Activated T-cell treated with anti-CD3 and anti-CD28 coated beads for 24 hours (primary cell): Measurements from ENCODE around the gene MOCOS.
"Not testable (repeated sequence)": the region's sequence is repeated elsewhere in the genome, so short reads cannot be mapped to it uniquely, and the experiment has no call there.

ENCODE experiments used
- DNase-seq: peaks from one replicate; pipeline ENCODE4 v3.0.0-alpha.2; 2020; ENCODE audit warnings: low read depth

MOCOS gene

DNA sequence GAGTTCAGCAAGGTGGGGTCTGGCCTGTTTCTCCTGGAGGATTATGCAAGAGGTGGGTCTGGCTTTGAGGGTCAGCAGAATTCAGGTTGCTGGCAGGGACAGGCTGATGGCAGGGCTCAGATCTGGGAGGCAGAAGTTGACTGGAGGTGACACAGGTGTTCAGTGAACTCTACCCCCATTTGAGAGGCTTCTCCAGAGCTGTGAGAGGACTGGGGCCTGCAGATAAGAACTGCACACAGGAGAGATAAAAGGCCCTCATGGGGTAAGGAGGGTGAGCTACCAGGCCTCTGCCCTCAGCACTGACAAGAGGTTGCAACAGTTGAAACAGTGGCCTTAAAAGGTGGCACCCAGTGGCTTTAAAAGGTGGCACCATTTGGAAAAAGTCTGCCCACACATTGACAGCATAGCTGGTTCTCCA, 13.1 kb downstream of the MOCOS start:
- no peak for DNase-seq

DNA sequence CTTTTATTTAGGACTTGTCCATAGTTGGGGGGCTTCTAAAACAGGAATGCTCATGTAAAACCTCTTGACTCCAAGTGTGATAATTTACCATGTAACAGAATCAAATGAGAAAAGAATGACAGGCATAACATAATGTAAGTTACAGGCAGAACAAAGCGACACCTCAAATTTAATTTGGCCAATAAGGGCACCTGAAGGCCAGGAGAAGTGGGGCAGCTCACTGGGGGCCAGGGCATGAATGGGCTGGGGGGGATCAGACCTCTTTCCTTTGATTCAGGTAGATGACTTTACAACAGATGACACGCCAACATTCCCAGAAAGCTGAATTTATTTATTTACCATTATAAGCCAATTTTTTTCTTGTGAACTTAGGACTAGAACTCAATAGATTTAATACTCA, 14.5 kb downstream of the MOCOS start:
- DNase-seq, result no peak

DNA sequence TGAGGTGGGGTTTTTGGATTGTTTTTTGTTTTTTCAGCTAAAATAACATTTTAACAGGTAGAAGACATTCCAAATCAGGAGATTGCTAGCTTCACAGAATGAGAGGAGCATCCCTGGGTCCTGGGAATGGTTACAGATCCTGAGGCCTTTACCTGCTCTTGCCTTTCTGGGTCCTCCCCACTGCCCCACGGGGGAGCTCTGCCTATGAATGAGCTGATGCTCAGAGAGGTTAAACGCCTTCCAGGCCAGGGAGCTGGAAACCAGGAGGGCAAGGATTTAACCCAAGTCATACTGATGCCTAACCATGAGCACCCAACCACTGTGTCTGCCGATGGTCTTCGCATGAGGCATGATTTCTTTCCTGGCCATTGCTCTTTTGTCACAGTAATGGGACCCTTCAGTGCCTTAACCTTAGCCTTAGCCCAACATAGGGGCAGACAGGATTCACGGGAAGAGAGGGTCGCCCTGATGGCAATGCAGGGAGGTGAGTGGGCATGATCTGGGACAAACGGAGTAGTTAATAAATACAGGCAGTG, 16.1 kb downstream of the MOCOS start:
- no peak for DNase-seq

DNA sequence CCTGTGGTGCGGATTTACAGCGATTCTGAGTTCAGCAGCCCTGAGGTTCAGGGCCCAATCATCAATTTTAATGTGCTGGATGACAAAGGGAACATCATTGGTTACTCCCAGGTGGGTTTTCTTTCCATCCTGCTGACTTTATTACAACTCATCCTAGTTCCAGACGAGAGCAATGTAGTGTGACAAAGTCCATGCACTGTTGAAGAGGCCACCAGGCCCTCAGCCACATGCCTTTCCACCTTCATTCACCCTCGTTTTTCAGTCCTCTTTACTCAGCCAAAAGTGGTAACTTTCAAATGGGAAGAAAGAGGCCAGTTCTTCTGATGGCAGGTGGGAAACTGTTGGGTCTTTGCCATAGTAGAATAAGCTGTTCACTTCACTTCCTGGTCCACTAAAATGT, 17.9 kb downstream of the MOCOS start:
- DNase-seq, result no peak

DNA sequence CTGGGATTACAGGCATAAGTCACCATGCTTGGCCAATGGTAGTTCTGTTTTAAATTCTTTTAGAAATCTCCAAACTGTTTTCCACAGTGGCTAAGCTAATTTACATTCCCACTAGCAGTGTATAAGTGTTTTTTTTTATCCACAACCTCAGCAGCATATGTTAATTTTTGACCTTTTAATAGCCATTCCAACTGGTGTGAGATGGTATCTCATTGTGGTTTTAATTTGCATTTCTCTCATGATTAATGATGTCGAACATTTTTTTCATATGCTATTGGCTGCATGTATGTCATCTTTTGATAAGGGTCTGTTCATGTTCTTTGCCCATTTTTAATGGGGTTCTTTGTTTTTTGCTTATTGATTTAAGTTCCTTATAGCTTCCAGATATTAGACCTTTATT, 20.0 kb downstream of the MOCOS start:
- DNase-seq, result no peak

DNA sequence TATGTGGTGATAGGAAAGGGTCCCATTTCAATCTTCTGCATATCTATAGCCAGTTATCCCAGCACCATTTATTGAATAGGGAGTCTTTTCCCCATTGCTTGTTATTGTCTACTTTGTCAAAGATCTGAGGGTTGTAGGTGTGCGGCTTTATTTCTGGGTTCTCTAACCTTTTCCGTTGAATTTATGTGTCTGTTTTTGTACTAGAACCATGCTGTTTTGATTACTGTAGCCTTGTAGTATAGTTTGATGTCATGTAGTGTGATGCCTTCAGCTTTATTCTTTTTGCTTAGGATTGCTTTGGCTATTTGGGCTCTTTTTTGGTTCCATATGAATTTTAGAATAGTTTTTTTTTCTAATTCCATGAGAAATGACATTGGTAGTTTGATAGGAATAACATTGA, 20.7 kb downstream of the MOCOS start:
- not testable (repeated sequence) for DNase-seq

DNA sequence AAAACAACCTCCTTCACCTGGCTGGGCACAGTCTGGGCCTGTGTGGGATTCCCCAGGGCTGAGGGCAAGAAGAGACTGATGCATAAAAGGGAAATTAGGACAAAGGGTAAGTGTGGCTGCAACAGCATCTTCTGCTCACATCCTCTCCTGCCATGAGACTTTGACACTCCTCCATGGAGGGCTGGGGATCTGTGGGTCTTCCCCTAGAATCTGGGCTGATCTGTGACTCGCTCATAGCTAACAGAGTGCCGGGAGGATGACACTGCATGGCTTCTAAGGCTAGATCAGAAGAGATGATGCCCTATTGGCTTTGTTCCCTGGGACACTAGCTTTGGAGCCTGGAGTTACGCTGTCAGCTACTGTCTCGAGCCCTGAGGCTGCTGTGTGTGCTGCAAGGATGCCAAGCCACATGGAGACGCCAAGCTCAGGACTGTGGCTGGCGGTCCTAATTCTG, 24.3 kb downstream of the MOCOS start:
- DNase-seq, result no peak

DNA sequence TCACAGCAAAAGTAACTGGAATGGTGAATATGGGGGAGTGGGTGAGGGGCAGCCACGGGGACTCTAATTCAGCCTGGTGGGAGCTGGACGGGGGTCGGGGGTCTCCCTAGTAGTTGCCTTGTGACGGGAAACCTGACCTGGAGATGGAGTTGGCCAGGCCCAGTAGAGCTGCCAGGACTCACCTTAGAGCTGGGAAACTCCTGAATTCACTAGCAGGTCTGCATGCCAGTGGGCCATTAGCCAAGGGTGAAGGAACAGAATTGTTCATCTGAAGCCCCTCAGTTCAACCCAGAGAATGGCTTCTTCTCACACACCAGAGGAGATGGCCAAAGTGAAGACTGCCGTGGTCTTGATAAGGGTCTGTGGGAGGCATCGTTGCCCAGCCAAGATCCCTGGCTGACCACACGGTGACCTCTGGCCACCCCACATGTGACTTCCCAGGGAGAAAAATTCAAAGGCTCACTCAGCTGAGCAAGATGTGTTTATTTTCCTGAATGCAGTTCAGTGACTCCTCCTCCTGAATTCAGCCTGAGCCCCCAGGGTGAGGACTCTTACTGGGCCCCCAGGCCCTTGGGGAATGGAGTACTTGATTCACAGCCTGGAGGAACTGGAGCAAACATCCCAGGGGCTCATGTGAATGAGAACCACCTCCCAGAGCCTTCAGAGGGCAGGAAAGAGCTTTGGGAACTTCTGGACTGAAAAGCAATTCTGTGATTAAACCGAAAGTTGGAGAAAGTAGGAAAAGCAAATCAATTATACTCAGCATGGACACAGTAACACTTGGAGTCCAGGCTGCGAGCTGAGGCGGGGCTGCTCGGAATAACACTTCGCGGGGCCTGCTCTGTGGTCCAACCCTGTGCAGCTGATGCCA, 25.2 kb downstream of the MOCOS start:
- DNase-seq, result no peak

DNA sequence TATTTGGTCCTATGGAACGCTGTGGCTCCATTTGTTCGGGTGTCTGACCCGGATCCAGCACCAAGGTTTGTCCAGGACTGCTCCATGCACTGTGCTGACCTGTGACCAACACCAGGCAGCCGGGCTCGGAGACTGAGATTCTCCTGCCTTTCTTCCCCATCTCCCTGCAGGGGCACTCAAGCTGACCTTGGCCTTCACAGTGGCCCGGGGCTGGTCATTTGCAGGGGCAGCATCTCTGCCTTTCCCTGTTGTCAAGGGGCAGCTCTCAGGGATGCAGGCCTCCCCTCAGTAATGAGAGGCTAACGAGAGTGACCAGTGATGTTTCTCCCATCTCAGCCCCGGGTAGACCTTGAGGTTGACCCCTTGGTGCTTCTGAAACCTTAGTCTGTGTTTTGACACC, 27.5 kb downstream of the MOCOS start:
- no peak for DNase-seq

DNA sequence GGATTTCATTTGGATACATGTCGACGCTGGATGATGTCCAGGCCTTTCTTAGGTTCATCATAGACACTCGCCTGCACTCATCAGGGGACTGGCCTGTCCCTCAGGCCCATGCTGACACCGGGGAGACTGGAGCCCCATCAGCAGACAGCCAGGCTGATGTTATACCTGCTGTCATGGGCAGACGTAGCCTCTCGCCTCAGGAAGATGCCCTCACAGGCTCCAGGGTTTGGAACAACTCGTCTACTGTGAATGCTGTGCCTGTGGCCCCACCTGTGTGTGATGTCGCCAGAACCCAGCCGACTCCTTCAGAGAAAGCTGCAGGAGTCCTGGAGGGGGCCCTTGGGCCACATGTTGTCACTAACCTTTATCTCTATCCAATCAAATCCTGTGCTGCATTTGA, 28.3 kb downstream of the MOCOS start:
- no peak for DNase-seq

DNA sequence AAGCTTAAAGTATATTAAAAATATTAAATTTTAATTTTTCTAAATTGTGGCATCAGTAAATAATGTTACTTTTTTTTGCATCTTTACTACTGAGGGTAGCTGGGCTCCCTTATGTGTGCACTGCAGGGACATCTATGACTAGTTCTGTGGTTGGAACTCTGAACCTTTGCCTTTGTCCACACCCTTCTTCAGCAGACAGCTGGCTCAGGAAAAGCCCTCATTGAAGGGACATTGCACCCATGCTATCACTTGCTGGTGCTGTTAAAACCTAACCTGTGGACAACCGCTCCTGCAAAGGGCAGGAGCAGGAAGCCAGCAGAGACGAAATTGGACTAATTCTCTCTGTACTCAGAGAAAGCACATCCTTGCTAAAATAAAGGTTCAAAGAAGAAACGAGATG, 30.1 kb downstream of the MOCOS start:
- DNase-seq, result no peak

DNA sequence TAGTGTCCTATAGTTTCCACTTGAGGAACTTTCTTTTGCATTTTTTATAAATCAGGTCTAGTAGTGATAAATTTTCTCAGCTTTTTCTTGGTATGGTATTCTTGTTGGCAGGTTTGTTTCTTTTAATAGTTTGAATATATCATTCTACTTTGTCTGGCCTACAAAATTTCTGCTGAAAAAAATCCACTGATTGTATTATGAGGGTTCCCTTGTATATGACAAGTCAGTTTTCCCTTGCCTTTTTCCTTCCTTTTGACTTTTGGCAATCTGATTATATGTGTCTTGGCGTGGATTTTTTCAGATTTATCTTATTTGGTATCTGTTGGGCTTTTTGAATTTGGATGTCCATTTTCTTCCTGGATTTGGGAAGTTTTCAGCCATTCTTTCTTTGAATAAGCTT, 41.9 kb downstream of the MOCOS start:
- no peak for DNase-seq

DNA sequence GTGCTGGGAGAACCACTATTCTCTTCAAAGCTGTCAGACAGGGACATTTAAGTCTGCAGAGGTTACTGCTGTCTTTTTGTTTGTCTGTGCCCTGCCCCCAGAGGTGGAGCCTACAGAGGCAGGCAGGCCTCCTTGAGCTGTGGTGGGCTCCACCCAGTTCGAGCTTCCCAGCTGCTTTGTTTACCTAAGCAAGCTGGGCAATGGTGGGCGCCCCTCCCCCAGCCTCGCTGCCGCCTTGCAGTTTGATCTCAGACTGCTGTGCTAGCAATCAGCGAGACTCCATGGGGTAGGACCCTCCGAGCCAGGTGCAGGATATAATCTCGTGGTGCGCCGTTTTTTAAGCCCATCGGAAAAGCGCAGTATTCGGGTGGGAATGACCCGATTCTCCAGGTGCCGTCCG, 53.2 kb downstream of the MOCOS start:
- DNase-seq, result not testable (repeated sequence)

DNA sequence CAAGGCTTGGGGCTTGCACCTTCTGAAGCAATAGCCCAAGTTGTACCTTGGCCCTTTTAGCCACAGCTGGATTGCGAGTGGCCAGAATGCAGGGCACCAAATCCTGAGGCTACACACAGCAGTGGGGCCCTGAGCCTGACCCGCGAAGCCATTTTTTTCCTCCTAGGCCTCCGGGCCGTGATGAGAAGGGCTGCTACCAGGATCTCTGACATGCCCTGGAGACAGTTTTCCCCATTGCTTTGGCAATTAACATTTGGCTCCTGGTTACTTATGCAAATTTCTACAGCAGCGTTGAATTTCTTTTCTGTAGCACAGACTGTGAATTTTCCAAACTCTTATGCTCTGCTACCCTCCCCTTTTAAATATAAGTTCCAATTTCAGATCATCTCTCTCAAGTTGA, 54.5 kb downstream of the MOCOS start:
- no peak for DNase-seq

DNA sequence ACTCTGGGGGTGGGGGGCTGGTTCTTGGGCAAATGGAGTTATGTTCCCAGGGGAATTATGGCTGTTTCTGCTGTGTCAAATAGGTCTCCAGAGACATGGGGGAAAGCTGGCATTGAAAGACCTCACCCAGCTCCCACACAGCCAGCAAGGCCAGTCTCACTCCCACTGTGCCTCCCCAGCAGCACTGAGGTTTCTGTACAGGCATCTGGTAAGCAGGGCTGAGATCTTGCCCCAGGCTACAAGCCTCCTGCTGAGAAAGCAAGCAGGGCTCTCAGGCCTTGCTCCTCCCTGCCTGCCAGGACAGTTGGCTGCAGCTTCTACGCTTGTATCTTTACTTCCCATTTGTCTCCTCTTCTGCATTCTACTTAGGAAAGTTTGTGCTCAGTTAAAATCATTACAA, 59.7 kb downstream of the MOCOS start:
- no peak for DNase-seq

DNA sequence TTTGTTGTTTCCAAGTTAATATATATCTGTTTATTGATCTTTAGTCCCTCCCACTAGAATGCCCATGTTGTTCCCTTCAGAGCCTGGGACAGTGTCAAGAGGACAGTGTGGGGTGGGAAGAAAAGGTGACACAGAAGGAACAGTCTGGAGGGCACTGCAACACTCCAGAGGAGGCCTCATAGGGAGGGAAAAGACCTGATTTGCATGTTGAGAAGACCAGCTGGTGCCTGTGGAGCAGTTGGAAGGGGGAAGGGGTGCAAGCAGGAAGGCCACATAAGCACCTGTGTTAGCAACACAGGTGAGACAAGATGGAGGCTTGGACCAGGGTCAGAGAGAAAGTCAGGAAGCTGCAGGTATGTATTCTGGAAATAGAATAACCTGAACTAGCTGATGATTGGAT, 62.1 kb downstream of the MOCOS start:
- DNase-seq, result no peak

DNA sequence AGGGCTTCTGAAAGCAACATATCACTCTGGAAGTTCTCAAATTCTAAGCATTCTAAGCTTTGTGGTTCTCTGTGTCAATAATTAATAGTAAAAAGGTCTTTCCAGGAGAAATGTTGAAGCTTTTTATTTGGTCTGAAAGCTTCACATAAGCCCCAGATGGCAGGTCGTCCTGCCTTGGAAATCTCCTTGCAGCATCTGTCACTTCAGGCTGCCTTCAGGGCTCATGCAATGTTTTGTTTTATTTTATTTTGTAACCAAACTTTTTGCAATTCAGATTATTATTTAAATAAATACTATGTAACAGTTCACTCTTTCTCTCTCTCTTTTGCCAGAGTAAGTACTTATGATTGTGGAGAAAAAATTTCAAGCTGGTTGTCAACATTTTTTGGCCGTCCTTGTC, 63.5 kb downstream of the MOCOS start:
- DNase-seq, result no peak

DNA sequence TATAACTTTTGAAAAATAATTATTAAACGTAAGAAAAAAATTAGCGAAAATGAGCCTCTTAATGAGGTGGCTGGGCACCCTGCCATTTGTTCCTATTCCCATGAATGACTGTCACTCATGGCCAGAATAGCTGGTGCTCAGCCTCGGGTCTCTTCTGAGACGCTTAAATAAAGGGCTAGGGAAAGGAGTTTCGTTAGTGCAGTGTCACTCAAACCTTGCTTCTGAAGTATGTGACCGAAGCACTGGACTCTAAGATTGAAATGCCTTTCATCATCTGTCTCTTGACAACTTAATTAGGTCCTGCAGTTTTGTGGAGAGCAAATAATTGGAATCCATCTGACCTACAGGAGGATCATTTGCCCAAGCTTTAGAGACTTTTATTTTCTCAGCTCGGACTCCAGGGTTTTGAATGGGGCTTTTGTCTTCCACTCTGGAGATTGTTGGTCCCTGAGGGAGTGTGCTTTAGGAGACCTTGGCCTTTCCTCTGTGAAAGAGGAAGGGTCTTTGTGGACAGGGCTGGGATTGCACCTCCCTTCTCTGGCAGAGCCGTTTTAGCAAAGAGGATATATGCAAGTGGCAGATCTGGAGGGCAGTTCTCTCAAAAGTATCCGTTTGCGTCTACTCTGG, 67.9 kb downstream of the MOCOS start:
- DNase-seq, result no peak

DNA sequence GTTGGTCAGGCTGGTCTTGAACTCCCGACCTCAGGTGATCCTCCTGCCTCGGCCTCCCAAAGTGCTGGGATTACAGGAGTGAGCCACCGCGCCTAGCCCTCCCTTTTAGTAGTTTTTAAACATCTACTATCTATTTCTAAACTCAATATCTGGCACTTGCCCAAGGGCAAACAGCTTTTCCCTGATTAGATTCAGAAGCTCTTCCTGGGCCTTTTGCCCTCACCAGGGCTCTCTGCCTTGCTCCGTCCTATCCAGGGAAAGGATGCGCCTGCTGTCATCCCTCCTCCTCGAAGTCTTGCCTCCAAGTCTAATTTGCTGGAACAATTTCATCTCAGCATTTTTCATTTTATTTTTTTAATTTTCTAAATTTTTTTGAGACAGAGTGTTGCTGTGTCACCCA, 68.8 kb downstream of the MOCOS start:
- DNase-seq, result no peak

DNA sequence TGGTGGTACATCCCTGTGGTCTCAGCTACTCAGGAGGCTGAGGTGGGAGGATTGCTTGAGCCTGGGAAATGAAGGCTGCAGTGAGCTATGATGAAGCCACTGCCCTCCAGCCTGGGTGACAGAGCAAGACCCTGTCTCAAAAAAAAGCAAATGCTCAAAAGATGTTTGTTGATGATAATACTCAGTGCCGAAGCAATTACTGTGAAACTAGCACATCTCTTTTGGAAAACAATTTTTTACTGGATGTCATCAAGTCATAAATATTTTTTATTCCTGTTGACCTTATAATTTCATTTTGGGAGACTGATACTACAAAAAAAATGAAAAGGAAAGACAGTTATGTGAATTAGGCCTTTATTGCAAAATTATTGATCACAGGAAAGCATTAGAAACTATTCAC, 75.7 kb downstream of the MOCOS start:
- no peak for DNase-seq

DNA sequence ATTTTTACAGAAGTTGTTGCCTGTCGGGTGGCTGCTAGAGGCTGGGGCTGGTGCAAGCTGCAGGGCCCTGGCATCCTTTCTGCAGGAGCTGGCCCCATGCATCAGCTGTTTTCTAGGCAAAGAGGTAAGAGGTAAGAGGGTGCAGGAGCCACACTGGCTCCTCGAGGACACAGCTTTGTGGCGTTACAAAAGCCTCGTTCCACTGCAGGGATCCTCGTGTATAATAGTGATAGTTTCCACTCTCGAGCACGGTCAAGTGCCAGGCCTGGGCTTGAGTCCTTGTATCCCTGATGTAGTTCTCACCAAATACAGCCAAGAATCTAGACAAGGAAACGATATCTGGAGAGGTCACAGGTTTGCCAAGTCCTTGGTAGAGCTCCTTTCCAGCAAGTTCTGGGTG, 77.0 kb downstream of the MOCOS start:
- DNase-seq, result no peak

DNA sequence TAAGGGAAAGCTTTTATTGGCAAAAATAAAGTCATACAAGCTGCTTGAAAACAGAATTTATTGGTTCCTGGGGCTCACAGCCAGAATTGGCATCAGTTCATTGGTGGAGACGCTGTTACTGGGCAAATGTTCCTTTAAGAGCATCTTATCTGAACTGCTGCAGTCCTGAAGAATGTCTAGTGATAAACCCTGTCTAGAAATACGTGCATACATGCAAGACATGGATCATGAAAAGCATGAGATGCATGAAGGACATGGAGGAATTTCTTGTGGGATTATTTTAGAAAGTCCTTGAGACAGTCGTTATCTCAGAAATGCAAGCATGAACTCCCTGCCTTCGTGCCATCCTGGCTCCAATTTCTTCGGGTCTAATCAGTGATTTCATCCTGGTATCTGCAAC, 77.7 kb downstream of the MOCOS start:
- DNase-seq, result no peak

DNA sequence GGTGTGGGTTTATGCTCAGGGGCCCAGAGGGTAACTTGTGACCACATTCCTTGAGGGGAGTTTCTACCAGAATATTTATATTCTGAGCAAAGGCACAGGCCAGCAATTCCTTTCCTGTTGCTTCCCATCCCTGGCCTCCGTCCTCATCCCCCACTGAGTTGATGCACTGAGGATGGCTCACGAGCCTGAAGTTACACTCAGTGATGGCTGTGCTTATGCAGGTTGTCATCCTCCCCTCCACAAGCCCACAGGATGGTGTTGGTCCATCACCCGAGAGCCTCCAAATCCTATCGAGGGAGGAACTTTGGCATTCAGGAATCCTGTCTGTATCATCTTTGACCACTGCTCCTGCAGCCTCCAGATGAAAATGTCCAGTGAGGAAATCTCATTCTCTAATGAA, 81.9 kb downstream of the MOCOS start:
- DNase-seq, result no peak

DNA sequence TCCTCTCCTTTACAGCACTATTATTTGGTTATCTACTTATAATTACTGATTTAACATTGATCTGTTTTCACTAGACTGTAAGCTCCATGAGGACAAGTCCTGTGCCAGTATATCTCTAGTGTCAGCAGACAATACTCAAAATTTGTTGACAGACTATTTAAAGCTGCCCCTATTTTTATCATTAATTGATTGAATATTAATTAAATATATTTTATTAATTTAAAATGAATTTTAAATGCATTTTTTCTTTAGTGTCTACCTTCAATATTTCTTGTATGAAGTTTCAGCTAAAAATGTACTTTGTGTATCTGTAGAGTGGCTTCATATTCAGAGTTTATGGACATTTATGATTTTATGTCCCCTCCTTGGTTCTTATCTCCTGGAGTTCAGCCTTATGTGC, 83.9 kb downstream of the MOCOS start:
- no peak for DNase-seq
